OCI-LY3 (cell line): ENCODE measurements around the gene SREBF1.

Source experiments
- H2AFZ ChIP-seq: fragments of 200-600, 300-600 bp; shearing (Covaris generic); 2 replicates; pipeline ENCODE4 v1.6.0; 2014; ENCODE audit warnings: antibody characterized with exemption, low read depth, low read length
- H3K27ac ChIP-seq: fragments of 200-600, 300-600 bp; sonication (generic); 2 replicates; pipeline ENCODE4 v1.5.1; 2014; ENCODE audit warnings: mild to moderate bottlenecking, low read length, moderate library complexity, mixed read lengths
- H3K27me3 ChIP-seq: fragments of 200-600, 300-600 bp; sonication (generic); 2 replicates; pipeline ENCODE4 v1.6.1; 2014; ENCODE audit warnings: low read depth, low read length, mixed read lengths
- H3K36me3 ChIP-seq: fragments of 200-600, 300-600 bp; sonication (generic); replicated peaks from 2 replicates; pipeline ENCODE3; 2014; ENCODE audit warnings: low read depth, low read length, mixed read lengths
- H3K4me1 ChIP-seq: fragments of 300-600, 200-600 bp; sonication (generic); 2 replicates; pipeline ENCODE4 v1.6.1; 2014; ENCODE audit warnings: low read length, mixed read lengths
- H3K4me2 ChIP-seq: fragments of 200-600, 300-600 bp; sonication (generic); 2 replicates; pipeline ENCODE4 v1.6.1; 2014; ENCODE audit warnings: low read length, mixed read lengths
- H3K4me3 ChIP-seq: fragments of 300-600, 200-600 bp; sonication (generic); 2 replicates; pipeline ENCODE4 v1.5.1; 2014; ENCODE audit warnings: antibody characterized with exemption, mild to moderate bottlenecking, low read length, moderate library complexity
- H3K79me2 ChIP-seq: fragments of 300-600, 200-600 bp; shearing (Covaris generic); 2 replicates; pipeline ENCODE4 v1.6.1; 2014; ENCODE audit warnings: mild to moderate bottlenecking, low read length, mixed read lengths
- H3K9ac ChIP-seq: fragments of 300-600, 200-600 bp; shearing (Covaris generic); 2 replicates; pipeline ENCODE4 v1.6.0; 2014; ENCODE audit warnings: mild to moderate bottlenecking, low read length, moderate library complexity
- H3K9me3 ChIP-seq: fragments of 200-600, 300-600 bp; shearing (Covaris generic); 2 replicates; pipeline ENCODE4 v1.6.1; 2014; ENCODE audit warnings: low read length, mixed read lengths; ENCODE audit not compliant: insufficient read depth
- H4K20me1 ChIP-seq: fragments of 200-600, 300-600 bp; sonication (generic); 2 replicates; pipeline ENCODE4 v1.6.1; 2016; ENCODE audit warnings: low read length, mixed read lengths; ENCODE audit not compliant: insufficient read depth
- CTCF ChIP-seq: fragments of 200-600, 300-600 bp; sonication (generic); IDR thresholded peaks from 2 replicates; pipeline ENCODE4 v1.5.1; 2014; ENCODE audit warnings: antibody characterized with exemption, low read length, low read depth
- EZH2phosphoT487 ChIP-seq: fragments of 200-600 bp; shearing (Covaris generic); IDR thresholded peaks from 2 replicates; pipeline ENCODE4 v1.6.1; 2018; ENCODE audit warnings: antibody characterized with exemption, mixed run types, low read depth

The SREBF1 gene

GRCh38 chr17:17865035-17865434, 28.2 kb upstream of the SREBF1 start:
- H3K4me1 ChIP-seq = no peaks in the 10 kb centered on the region
- H3K4me2 ChIP-seq = no peak overlapping the region
- H3K9me3 ChIP-seq = no peaks in the 10 kb centered on the region
- H3K79me2 ChIP-seq = no peaks in the 10 kb centered on the region
- H3K27ac ChIP-seq = no peak overlapping the region
- no peak overlapping the region for H2AFZ ChIP-seq
- no peaks in the 10 kb centered on the region for H4K20me1 ChIP-seq
- H3K4me3 ChIP-seq = no peak overlapping the region
- TF ChIP-seq CTCF (no peak), EZH2phosphoT487 (no peak)
- no peak overlapping the region for H3K9ac ChIP-seq
- no peaks in the 10 kb centered on the region for H3K27me3 ChIP-seq
- H3K36me3 ChIP-seq = no peaks in the 10 kb centered on the region

- H3K27me3 ChIP-seq = no peaks in the 10 kb centered on the region
- H4K20me1 ChIP-seq = no peaks in the 10 kb centered on the region
- no peaks in the 10 kb centered on the region for H3K9me3 ChIP-seq
- no peaks in the 10 kb centered on the region for H3K4me1 ChIP-seq
- H2AFZ ChIP-seq = no peak overlapping the region
- H3K4me2 ChIP-seq = no peak overlapping the region
- H3K36me3 ChIP-seq = no peaks in the 10 kb centered on the region
- H3K79me2 ChIP-seq = no peaks in the 10 kb centered on the region
- TF ChIP-seq CTCF (no peak), EZH2phosphoT487 (no peak)
- no peak overlapping the region for H3K27ac ChIP-seq
- H3K9ac ChIP-seq = no peak overlapping the region
- no peak overlapping the region for H3K4me3 ChIP-seq
Measured at GRCh38 chr17:17860766-17861107, 24.0 kb upstream of the SREBF1 start.

- H3K9ac ChIP-seq = no peak overlapping the region
- TF ChIP-seq CTCF (peak; percentile 54), EZH2phosphoT487 (no peak)
- no peaks in the 10 kb centered on the region for H3K4me1 ChIP-seq
- no peak overlapping the region for H2AFZ ChIP-seq
- H3K27ac ChIP-seq = no peak overlapping the region
- no peak overlapping the region for H3K4me2 ChIP-seq
- H3K79me2 ChIP-seq = no peaks in the 10 kb centered on the region
- H4K20me1 ChIP-seq = no peaks in the 10 kb centered on the region
- H3K9me3 ChIP-seq = no peaks in the 10 kb centered on the region
- H3K27me3 ChIP-seq = no peaks in the 10 kb centered on the region
- no peaks in the 10 kb centered on the region for H3K36me3 ChIP-seq
- no peak overlapping the region for H3K4me3 ChIP-seq
Measured at GRCh38 chr17:17859909-17860765, 23.4 kb upstream of the SREBF1 start.

- H3K27ac ChIP-seq = no peak overlapping the region
- no peak overlapping the region for H2AFZ ChIP-seq
- no peak overlapping the region for H3K9ac ChIP-seq
- TF ChIP-seq EZH2phosphoT487 (no peak), CTCF (no peak)
- H3K4me3 ChIP-seq = no peak overlapping the region
- H3K9me3 ChIP-seq = no peaks in the 10 kb centered on the region
- H3K4me2 ChIP-seq = no peak overlapping the region
- H4K20me1 ChIP-seq = no peaks in the 10 kb centered on the region
- H3K36me3 ChIP-seq = no peaks in the 10 kb centered on the region
- H3K79me2 ChIP-seq = no peaks in the 10 kb centered on the region
- no peaks in the 10 kb centered on the region for H3K4me1 ChIP-seq
- no peaks in the 10 kb centered on the region for H3K27me3 ChIP-seq
Measured at GRCh38 chr17:17857496-17857895, 20.7 kb upstream of the SREBF1 start.
